ENCODE results near the gene MATN4.

The MATN4 gene

GRCh38 chr20:45248609-45249008, 59.5 kb downstream of the MATN4 start:
- DNase-seq (ENCODE audit: low read depth, low spot score) = no peak

- no peak for DNase-seq (ENCODE audit: low read depth, low spot score)
Observed at GRCh38 chr20:45247865-45248264, 60.2 kb downstream of the MATN4 start.

- DNase-seq (ENCODE audit: low read depth, low spot score) = no peak
Observed at GRCh38 chr20:45246109-45246508, 62.0 kb downstream of the MATN4 start.

All from iPS DF 19.7 (cell line).